NCI-H128 (cell line): Measurements from ENCODE around the gene CABP2.
"Not testable (repeated sequence)": the region's sequence is repeated elsewhere in the genome, so short reads cannot be mapped to it uniquely, and the experiment has no call there.

Experiments
- DNase-seq: peaks from one replicate; lab custom pipeline; 2025; ENCODE audit not compliant: unreplicated experiment; lab: John Stamatoyannopoulos, UW

Gene CABP2

DNA sequence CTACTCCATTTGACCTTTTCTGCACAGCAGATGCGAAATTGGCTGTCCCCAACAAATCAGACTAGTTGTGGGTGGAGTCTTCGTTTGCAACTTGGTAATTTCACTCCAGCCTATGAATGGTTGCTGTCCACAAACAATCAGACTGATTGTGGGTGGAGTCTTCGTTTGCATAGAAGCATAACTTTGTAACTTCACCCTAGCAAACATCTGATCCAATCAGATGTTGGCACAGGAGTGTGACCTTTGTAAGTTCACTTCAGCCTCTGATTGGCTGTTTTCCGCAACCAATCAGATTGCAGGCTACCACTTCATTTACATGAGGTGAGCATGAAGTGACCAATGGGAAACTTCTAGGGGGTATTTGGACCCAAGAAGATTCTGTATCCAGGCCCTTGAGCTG is 16.3 kb upstream of the CABP2 start:
- no peak for DNase-seq

DNA sequence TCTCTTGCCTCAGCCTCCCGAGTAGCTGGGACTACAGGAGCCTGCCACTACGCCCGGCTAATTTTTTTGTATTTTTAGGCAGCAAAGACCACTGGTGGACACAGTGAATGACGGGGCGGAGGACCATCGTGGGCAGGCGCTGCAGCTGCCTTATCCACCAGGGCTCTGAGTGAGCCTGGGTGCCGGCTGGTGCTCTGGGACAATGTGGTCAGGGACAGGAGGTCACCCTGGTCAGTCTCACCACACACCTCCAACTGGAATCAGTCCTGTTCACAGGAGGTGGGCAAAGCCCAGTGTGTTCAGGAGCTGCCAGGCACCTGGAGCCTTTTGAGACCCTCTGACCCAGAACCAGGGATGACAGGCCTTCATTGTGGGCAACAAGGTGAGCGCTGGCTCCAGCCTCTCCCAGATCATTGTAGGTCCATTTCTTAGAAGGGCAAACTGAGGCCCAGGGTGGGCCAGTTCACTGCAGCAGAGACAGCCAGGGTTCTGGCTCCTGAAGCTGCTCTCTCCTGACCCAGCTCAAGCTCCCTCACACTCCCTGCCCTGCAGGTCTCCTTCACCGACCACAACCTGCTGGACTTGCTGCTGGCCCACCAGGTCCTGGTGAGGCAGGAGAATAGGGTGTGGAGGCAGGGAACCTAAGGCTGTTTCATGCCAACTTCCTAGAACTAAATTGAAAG is 15.7 kb upstream of the CABP2 start:
- no peak for DNase-seq

DNA sequence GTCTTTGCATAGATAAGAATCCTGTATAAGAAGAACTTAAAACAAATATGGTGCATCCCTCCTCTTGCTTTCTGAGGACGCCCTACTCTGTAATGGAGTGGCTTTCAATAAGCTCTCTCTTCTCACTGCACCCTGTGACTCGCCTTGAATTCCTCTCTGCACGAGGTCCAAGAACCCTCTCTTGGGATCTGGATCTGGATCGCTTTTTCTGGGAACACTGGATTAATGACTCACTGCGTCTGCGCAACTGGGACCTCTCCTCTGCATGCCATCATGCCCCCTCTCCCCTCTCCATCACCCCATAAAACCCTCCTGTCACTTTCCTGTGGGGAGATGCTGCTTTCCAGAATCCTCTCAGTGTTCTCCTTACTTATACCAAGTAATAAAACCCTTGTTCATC is 15.1 kb upstream of the CABP2 start:
- no peak for DNase-seq

DNA sequence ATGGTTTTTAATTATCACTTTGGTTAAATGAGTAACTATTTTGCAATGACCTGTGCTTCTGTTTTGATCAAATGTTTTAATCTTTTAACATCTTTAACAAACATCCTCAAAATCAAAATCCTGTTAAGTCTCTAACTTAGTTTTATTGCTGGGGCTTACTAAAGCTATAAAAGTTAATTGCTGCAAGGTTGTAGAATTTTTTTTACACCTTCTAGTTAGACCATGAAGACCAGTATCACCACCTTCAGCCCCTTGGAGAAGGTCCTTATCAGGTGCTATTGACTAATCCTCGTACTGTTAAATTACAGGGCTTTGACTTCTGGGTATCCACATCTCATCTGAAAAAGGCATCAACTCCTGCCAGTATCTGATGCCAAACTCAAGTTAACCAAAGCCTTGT is 12.3 kb upstream of the CABP2 start:
- no peak for DNase-seq

DNA sequence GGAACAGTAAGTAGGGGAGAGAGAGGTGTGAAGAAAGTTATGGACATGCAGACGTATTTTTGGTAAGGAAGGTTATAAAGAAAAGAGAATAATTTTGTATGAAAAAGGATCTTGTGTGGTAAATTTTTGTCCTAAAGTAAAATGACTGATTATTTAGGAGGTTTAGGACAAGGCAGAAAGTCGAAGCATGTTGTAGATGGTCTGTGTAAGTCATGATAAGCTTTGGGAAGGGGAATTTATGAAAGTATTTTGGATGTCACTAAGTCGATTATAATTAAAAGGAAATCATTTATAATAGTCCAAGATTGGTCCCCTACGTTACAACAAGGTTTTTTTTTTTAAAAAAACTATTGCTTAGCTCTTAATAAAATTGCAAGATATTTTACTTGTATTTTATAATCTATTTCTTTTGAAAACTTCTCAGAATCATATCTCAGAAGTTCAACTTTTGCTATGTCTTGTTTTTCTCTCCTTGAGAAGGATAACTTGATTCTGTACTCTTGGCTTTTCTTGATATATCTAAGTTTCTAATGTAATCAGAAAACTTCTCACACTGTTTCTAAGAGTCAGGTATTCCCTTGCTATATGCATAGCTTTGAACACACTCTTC is 10.9 kb upstream of the CABP2 start:
- DNase-seq, result no peak

DNA sequence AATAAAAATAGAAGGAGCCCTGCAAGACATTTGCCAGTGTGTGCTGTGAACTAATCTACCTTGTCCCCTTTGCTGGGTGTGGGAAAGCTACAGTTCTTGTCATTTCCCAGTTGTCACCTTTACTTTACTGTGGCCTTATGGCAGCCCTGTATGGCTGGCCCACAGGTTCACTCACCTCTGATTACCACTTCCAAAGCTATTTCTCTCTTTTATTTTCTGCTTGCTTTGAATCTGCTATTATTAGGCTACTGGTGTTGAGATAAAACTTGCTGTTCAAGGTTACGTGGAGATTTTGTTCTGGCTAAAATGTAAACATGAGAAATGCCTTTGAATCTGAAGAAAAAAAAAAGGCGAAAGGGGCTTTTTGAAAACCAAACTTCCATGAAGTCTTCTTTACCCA is 9.6 kb upstream of the CABP2 start:
- no peak for DNase-seq

DNA sequence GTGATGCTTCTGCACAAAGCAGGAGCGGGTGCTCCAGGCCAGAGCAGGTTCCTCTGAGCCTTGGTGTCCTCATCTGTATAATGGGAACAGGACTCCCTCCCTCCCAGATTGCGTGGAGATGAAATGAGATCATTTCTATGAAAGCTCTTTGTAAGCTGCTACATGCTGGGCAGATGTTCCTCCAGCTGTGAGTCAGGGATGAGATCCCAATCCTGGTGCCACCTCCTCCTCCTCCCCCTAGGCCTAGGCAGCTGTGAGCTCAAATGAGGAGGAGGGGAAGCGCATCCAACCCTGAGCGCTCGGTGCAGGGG is 7.0 kb upstream of the CABP2 start:
- DNase-seq, result no peak

DNA sequence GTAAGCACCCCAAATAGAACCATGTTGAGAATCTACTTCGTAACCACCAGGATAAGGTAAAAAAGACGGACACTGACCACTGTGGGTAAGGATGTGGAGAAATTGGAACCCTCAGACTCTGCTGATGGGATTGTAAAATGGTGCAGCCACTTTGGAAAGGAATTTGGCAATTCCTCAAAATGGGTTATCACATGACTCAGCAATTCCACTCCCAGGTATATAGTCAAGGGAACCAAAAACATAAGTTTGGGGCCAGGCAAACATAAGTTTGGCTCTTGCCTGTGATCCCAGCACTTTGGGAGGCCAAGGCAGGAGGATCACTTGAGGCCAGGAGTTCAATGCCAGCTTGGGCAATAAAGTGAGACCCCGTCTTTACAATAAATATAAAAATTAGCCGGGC is 5.1 kb upstream of the CABP2 start:
- no peak for DNase-seq

DNA sequence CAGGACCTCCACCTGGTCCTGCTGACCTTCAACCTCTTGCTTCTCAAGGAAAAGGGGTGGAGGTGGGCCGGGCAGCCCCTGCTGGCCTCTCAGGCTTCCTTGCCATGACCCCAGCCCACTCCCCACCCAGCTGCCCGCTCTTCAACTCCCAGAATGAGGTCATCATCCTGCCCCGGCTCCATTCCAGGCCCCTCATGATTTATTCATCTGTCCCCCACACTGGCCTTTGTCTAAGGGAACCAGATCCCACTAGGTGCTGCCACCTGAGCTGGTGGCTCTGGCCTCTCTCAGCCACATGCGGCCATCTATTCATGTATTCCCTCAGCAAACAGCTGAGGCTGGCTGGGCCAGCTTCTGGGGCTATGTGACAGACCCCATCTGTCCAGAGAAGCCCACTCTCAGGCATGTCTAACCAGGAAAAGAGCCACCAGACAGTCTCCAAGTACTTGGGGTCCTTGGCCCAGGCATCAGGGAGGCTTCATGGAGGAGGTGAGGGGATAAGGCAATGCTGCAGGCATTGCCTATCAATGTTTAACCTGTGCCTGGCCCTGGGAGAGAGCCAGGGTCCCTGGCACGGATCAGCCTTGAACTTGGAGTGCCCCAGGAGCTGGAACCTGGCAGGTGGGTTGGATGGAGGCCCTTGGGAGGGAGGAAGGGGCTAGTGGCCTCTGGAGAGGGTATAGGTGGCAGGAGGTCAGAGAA is 2.2 kb upstream of the CABP2 start:
- no peak for DNase-seq

DNA sequence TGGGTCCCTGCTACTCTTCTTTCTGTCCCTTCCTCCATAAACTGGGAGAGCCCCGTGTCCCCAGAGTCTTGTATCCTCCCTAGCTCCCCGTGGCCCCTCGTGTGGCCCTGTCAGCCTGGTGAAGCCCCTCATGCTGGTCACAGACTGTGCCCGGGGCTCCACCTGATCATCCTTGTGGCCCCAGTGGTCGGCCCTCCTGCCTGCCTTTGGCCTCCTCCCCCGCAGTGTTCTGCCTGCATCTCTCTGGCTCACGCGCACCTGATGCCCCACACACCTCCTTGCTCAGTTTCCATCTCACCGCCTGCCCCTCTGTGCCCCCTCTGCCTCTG is 1.2 kb upstream of the CABP2 start:
- no peak for DNase-seq

DNA sequence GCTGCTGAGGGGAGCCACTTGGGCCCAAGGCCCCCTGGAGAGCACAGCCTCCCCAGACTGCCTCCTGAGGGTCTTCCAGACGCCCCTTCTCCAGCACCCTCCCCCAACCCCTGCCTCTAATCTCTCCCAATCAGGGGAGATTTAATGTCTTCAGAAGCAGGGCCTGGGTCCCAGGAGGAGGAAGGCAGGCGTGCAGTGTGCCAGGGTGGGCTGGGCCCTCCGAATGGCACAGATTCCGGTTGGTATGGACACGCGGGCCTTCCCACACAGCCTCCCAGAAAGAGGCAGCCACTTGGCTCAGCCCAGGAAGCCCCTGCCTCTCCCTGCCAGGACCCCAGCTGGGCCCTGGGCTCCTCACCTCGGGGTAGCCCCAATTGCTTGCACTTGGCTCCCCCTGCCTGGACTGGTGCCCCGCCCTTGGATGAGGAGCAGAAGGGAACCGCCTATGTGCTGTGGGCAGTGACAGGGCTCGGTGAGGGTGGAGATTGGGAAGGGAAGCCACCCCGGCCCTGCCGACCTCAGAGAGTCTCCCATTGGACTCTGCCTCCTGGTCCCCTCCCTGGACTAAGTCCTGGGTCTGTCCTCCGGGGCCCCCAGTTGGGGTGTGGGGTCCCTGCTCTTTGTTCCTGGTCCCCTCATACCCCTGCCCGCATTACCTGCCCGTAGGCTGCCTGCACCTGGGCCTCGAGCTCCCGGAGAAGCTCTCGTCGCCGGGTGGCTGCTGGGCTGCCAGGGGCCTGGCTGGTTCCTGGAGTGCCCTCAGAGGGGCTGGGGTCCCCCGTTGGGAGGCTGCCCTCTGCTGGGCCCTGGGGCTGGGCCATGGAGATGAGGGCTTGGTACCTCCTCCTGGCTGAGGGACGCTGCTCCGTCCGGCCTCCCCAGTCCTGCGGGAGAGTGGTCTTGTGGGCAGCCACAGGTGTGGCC is 572 bp upstream of the CABP2 start:
- DNase-seq, result no peak

DNA sequence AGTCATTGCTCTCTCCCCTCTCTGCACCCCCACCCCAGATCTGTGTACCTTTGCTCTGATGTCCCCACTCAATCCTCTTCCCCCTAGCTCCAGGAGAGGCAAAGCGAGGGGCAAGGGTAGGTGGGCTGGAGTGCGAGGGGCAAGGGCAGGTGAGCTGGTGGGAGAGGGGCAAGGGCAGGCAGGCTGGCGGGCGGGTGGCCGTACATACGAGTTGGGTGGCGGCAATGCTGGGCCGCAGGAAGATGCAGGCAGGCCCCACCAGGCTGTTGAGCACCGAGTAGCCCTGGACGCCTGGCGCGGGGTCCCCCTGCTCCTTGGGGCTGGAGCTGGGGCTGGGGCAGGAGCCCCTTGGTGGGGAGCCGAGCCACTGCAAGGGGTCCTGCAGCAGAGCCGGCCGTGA is 908 bp downstream of the CABP2 start:
- no peak for DNase-seq

DNA sequence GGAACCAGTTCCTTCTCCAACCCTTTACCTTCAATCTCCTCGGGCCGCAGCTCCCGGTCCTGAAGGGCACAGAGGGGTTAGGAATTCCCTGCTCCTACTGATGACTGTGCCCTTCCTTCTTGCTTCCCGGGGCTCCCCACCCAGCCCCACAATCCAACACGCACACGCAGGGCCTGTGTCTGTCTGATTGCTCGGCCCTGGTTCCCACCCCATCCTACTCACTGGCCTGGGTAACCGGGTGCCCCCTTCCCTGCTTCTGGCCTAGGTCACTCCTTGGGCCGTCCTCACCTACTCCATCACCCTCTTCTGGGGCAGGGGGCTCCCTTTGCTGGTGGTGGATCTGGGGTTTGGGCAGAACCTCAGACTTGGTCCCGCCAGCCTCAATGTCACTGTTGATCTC is 1.3 kb downstream of the CABP2 start:
- no peak for DNase-seq

DNA sequence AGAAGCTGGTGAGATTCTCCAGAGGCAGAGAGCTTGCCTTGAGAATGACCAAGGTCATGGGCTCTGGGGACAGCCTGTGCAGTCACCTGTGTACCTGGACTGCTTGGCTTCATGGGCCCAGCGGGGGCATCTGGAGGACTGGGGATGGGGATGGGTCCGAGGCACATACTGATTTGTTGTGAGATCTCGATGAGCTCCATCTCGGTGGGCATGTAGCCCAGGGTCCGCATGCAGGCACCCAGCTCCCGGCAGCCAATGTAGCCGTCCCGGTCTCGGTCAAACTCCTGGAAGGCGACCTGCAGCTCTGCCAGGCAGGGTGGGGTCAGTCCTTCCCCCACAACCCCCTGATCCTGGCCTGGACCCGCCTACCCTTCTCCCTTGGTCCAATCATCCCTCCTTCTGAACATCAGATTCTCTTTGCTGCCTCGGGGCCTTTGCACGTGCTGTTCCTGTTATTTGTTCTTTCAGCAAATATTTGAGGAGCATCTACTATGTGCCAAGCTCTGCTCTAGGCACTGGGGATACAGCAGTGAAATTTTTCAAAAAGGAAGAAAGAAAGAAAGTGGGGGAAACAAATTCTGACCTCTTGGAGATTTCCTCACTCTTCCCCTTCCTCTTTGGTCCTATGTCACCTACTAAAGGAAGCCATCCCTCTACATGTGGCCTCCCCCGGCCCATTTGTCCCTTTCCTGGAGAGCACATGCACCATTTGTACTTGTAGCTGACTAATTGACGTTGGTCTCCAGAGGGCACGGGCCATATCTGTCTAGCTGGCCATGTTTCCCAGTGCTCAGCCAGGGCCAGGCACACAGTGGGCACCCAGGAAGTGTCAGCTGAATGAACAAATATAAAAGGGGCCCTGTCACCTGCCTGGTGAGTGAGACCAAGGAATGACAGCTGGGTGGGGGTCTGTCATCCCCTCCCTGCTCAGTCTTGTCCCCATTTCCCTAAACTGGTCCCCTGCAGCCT is 2.1 kb downstream of the CABP2 start:
- no peak for DNase-seq

DNA sequence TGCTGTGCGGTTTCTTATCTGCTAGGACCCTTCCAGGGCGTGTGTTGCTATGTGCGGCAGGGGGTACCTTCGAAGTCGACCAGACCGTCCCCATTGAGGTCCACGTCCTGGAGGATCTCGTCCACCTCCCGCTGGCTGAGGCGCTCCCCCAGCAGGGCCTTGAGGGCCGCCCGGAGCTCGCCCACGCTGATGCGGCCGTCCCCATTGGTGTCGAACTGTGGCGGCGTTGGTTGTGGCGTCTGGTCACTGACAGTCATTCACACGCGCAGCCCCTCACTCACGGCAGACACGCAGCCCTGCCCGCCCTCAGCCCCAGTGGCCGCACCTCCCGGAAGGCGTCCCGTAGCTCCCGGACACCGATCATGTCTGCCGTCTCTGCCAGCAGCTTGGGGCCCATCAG is 3.5 kb downstream of the CABP2 start:
- DNase-seq, result no peak

DNA sequence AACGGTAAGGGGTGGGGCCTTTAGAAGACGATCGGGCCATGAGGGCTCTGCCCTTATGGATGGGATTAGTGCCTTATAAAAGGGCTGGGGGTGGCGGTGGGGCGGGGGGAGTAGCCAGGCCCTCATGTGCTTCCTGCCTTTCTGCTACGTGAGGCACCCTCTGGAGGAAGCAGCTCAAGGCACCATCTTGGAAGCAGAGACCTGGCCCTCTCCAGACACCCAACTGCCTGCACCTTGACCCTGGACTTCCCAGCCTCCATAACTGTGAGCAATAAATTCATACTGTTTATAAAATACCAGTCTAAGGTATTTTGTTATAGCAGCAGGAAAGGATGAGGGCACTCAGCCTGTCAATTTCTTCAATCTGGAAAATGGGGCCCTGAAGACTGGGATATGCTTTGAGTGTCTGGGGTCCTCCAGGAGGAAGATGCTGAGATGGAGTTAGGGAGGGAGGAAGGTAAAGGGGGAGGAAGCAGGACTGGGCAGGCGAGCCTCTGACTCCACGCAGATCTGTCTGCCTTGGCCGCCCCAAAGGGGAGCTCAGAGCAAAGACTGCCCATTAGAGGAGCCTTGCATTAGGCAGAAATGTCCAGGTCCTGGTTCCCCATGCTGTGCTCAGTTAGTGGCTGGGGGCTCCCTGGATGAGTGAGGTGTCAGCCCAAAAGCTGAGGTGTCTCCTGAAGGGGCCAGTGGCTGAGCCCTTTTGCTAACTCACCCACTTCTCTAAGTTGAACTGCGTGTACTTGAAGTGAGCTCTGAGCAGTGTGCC is 5.3 kb downstream of the CABP2 start:
- no peak for DNase-seq

DNA sequence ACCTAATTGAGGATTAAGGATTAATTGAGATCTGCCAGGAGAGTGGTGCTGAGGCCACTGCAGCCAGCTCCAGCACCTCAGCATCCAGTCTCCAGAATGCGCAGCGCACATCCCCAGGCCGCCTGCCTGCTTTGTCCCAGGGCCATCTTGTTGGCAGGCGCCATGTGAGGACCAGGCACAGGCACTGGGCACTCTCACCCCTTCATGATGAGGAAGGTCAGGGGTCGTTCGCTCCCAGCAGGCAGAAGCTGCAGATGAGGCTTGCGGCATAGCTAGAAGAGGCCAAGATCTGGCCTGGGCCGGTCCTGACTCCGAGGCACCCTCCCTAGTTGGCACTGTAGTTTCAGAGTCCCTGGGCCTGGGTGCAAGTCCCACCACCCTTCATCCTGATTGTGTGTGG is 6.4 kb downstream of the CABP2 start:
- DNase-seq, result no peak

DNA sequence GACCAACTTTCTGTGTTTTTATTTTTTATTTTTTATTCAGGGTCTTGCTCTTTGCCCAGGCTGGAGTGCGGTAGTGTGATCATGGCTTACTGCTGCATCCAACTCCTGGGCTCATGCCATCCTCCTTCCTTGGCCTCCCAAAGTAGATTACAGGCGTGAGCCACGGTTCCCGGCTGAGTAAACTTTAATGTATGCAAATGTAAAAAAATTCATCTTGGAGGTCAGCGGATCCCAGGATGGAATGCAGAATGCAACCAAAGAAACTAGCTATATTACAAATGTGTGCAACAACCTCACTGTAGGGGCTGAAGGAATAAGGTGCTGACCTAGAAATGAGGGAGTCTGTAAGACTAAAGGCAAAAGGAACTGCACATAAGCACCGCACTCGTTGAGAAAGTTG is 9.1 kb downstream of the CABP2 start:
- DNase-seq, result no peak

DNA sequence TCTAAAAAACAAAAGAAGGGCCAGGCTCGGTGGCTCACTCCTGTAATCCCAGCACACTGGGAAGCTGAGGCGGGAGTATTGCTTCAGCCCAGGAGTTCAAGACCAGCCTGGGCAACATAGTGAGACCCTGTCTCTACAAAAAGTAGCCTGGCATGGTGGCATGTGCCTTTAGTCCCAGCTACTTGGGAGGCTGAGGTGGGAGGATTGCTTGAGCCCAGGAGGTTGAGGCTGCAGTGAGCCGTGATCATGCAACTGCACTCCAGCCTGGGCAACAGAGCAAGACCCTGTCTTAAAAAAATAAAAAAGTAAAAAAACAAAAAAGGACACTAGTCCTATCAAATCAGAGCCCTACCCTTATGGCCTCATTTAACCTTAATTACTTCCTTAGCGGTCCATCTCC is 11.7 kb downstream of the CABP2 start:
- not testable (repeated sequence) for DNase-seq

DNA sequence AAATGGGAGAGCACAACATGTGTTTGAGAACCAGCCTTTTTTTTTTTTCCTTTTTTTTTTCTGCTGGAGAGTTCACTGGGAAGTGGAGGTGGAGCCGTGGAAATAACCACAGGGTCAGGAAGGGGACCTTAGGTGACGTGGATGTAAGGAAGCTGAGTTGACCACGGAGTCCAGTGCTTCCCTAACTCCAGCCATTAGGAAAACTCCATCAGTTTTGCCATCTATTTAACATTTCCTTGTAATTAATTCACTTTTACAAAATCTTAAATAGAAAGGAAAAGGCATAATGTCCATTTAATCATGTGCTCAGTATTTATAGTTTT is 13.3 kb downstream of the CABP2 start:
- DNase-seq, result no peak
